Fibroblast of upper back skin (primary cell): ENCODE measurements around the gene SPATA9.

Source experiments
- DNase-seq: peaks from one replicate; pipeline ENCODE4 v3.0.0-alpha.2; 2013

SPATA9 gene

GRCh38 chr5:95682891-95683290, at the start of gene SPATA9:
Gene SPATA9, minus strand, starts transcription at chr5:95682991. Its CDS starts 137 bp downstream, at chr5:95682854.
- no peak for DNase-seq

DNA sequence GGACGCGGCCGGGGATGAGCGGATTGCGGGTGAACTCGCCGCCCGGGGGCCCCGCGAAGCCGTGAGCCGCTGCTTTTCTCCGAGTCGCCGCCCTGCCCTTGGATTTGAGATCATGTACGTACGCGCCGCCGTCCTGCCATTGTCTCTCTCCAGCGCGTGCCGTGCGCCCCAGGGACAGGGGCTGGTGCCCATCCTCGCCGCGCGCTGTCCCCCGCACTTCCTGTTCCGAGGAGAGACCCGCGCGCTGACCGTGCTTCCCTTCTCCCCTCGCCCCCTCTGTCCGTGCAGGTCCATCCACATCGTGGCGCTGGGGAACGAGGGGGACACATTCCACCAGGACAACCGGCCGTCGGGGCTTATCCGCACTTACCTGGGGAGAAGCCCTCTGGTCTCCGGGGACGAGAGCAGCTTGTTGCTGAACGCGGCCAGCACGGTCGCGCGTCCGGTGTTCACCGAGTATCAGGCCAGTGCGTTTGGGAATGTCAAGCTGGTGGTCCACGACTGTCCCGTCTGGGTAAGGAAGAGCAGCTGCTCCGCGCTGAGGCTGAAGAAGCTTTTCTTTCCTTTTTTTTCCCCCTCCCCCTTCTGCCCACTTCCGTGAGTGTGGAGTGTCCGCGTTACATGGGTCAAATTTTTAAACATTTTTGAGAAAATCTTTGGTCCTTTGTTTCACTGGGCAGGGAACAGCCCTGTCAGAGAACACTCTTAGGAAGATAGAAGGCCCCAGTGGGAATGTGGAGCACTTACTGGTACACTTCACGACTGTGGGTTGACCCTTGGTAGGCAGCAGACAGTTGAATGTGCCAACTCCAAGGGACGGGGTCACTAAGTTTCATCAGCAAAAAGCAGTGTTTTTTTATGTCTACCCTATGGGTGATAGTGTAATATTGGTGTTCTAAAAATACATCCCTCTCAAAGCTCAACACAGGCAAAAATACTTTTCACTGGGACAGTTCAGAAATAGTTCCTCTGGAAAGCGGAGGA, 49.1 kb upstream of the SPATA9 start:
- no peak for DNase-seq

DNA sequence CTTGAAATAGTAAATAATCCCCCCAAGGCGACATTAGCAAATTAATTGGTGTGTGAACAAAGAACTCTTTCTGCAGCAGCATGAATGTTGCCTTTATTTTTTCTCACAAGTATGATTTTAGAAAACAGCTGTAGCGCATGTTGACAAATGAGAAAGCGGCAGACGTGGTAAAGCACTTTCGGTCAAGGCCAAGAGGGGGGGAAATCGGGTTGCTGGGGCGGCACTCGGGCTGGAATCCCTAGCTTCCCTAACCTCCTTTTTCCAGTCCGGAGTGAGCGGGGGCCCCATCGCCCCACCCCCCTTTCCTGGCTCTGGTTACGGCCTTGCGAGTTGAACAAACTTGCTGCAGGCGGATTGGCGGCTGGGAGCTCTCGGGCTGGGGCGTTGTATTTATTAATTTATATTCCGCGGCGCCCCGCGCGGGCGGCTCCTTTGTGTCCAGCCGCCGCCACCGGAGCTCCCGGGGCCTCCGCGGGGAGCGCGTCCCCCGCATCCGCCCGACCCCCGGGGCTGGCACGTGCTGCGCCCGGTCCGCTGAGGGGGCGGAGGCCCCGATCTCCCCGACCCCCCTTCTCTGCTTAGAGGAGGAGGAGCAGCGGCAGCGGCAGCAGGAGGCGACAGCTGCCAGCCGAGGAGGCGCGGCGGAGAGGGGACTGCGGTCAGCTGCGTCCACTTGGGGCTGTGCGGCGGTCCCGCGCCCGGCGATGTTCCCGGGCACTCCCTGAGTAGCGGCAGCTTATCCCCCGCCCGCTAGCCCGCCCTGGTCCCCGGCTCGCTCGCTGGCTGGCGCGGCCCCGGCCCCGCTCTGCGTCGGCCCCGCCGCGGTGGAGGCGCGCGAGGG, 48.2 kb upstream of the SPATA9 start, which contains the start of gene RHOBTB3:
Gene RHOBTB3, plus strand, starts transcription at position 607 of the 841 bp plus-strand sequence. CDS start 347 bp downstream, outside the sequence.
- DNase-seq: peak; percentile 94

DNA sequence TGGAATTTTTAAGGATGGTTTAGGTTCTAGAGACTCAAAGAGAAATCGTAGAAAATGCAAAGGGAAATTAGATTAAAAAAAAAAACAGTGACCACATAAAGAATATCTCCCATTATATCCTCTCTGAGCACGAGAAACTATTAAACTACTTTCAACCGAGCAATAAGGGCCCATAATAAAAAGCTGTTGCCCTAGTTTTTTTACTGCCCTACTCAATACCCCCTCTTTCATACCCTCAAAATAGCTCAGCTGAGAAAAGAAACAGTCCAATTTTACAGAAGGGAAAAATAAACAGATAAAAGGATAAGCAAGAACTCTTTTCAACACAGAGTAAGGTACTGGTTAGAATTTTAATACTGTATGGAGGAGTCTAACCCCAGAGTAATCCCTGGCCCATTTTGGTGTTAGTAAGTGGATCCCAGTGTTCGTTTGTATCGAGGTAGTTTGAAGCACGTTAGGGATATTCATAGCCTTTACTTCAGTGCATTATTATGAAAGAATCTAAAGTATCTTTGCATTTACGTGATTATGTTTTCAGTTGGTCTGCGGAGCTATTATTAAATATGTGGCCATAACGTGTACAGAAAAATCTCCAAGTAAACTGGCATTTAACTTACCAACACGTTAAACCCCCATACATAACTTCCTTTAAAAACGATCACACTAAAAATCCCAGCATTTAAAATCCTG, 47.4 kb upstream of the SPATA9 start:
- no peak for DNase-seq

DNA sequence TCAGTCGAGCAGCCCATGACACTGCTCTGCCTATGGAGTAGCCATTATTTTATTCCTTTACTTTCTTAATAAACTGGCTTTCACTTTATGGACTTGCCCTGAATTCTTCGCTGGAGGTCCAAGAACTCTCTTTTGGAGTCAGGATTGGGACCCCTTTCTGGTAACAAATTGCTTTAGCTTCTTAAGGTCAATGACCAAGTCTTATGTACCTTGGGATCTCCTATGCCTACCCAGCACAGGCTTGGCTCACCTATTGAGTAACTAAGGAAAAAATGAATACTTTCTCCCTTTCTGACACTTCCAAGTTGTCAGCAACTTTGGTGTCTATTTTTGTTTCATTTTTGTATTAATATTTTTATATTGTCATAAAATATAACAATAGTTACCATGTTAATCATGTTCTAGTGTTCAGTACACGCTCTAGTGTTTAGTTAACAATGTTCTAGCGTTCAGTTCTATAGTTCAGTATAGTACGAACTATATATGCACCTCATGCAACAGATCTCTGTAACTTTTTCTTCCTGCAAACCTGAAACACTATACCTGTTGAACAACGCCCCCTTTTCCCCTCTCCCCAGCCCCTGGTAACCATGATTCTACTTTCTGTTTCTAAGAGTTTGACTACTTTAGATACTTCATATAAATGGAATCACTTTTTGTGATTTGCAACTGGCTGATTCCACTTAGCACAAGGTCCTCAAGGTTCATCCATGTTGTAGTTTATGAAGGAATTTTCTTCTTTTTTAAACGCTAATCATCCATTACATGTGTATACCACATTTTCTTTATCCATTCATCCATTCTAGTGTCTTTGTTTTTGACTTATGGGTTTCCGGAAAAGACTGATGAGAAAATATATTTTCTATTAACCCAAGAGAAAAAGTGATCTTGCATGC, 46.6 kb upstream of the SPATA9 start:
- DNase-seq: no peak

GRCh38 chr5:95728494-95729114, 45.8 kb upstream of the SPATA9 start:
- DNase-seq: no peak

DNA sequence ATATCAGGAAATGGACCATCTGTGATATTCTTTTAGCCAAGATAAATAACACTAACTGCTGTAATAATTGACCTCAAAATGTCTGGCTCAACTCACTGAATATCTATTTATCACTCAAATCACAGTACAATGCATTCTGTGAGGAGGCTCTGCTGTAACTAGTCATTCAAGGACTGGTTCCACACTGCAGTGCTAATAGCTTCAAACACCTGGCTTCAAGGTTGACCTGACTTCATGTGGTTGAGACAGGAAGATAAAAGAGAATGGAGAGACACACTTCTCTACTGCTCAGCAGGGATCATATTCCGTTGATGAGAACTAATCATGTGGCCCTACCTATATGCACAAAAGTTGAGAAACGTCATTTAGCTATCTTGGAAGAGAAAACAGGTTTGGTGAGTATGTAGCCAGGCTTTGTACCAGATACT, 45.0 kb upstream of the SPATA9 start:
- peak; percentile 68 for DNase-seq

DNA sequence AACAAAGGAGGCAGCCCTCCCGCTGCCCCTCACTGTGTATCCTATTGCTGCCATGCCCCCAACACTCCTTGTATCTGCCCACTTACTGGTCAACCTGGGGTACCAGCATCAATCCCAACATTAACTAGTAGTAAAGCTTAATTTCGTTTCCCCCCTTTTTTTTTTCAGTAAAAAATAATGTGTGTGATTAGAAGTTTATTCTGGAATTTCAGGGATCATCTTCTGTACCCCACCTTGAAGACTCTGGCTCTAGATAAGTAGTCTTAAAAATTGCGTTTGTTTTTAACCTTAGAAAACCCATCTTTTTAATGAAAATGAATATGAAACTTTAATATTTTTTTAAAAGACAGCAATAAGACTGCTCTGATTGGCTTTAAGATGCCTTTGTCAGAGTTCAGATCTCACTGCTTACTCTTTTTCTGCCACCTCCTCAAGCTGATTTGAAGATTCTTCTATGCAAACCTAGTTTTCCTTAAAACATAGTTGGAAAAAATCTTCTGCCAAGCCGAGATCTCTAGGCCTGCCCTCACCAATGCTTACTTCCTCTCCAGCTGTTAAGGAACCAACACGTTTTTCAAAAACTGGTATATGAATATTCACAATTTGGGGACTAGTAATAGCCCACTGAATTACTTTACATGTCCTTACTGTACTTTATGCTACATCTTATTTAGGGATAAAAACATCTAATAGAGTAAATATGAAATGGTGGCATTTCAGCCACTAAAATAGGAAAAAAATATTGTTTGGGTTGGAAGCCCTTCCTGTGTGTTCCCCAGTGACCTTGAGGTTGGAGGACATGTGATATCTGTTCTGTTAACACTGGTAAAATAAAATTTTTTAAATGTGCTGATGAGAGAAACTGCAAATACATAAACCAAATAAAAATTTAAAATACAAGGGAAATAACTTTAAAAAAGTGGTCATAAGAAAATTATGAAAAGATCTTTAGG, 44.3 kb upstream of the SPATA9 start:
- no peak for DNase-seq

DNA sequence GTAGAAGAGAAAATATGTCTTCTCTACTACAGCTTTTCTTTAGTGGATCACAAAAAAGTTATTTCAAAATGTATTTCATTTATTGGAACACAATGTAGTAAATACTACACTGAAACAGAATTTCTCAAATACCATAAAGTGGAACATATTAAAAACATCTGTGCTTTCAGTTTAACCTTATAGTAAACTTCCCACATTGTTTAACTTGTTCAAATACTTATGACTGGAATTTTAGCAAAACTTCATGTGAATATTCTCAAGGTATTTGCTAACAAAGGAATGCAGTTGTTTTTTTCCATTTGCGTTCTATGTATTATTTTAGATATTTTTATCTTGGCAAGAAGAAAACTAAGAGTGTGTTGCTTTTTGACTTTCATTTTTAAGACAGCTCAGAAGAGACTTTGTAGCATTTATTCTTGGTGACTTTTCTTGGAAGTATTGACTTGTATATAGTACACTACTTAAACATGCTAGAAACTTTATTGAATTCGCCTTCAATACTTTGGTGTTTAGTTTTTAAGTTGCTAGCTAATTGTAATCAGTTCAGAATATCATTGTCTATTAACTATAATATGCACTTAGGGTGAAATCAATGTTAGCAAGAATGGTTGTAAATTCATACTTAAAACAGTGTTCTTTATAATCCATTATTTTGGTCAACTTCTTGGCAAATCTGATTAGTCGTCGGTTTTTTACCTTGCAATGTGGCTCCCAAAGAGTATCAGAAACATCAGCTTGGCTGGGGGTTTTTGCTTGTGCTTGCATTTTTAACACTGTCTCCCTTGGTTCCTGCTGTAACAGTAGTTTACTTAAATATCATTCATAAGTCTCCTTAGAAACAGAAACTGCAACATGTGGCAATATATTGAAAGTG, 43.4 kb upstream of the SPATA9 start:
- DNase-seq: peak; percentile 85

DNA sequence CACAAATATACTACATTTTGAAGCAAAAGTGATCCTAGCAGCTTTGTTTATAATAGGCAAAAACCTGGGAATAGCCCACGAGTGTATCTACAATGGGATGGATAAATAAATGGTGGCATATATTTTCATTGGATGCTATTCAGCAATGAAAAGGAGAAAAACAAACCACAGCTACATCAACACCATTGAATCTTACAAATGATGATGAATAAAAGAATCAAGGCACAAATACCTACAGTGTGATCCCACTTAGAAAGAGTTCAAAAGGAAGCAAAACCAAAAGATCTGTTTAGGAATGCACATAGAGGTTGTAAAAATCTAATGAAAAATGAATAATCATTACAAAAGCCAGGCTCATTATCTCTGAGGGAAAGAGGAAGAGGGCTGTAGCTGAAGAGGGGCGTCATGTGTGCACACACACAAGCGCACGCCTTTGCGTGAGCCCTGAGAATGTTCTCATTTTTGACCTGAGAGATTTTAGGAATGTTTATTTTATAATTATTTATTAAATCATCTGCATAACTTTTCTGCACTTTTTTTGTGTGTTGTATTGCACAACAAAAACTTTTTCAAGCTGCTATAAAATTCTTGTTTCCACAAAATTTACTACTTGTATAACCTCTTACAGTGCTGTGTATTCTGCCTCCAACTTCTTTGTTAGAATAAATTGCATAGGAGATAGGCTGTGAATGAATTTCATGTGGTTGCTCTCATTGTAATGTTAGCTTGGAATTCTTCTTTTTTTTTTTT, 42.5 kb upstream of the SPATA9 start:
- DNase-seq: no peak

DNA sequence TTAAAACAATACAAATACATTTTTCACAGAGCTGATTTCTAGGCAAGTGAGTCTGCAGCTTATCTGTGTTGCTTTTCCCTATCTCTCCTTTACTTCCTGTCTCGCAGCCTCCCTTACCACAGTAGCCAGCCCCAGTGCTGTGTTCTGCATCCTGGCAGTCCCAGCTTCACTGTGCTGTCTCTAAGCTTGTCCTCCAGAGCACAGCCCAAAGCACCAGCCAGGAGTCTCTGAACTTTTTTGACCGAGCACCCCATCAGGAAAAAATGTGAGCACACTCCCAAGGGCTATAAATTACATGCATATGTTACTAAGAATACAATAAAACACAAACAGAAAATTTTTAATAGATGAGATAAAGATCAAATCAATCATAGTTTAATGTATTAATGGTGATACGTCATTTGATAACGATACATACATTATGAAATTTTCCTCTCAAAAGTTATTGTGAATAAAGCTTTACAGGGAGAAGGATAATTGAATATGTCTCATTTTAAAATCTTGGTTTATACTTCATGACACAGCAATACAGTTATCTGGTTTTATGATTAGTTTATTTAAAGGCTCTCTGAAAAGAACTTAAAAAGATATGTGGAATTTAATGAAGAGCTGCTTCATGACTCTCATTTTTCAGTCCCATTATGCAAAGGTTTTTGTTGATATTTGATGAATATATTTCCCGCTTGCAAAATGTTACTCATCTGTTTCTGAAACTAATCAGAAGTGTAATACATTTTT, 41.0 kb upstream of the SPATA9 start:
- DNase-seq: peak; percentile 40

DNA sequence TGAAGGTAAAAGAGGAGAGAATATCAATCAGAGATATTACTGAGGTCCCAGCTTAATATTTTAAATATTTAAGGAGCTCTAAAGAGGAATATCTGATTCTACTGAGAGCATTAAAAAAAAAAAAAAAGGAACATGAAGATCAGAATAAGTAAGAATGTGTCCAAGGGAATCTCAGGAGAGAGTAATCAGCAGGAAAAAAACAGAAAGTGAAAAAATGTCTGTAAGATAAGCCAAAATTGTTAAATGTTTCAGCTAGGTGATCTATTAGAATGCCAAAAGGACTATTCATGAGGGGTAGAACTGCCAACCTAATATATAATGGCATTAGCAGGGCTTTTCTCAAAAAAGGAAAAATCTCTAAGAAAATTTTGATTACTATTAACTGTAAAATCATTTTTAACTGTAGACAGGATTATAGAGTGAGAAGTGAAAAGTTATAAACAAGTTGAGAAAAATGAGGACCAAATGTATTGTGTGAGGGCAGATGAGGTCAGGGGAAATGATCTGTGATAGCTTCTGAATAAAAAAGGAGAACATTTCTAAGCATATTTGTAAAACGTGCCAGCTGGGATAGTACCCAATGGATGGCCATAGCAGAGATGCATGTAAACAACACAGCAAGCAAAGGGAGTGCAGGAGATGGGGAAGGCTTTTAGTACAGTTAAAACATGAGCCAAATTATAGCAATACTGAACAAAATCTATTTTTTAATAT, 38.9 kb upstream of the SPATA9 start:
- no peak for DNase-seq

- no peak for DNase-seq
These were observed 37.4 kb upstream of the SPATA9 start for GRCh38 chr5:95720094-95720786.

- DNase-seq: no peak
These were observed 35.9 kb upstream of the SPATA9 start for GRCh38 chr5:95718738-95719137.

- DNase-seq: no peak
These were observed 35.4 kb upstream of the SPATA9 start for GRCh38 chr5:95718203-95718602.

DNA sequence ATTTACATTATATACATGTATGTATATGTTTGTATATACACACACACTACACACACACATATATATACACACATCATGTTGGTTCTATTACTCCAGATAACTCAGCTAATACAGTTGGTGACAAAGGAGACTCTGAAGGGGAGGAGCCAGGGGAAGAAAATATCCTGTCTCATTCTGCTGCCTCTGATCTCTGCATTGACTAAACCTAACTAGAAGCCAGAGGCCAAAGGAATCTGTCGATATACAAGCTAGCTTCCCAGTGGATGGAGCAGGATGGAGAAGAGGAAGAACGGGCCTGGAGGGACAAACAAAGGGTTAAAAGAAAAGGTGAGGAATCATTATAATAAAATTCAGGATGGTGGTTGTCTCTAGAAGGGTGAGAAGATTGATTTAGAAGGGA, 34.6 kb upstream of the SPATA9 start:
- DNase-seq: no peak
